WTC11 (cell line): ENCODE measurements around the gene PUS1.

Source experiments
- ELF4 ChIP-seq: sonication (generic); formaldehyde crosslinking; IDR thresholded peaks from 2 replicates; pipeline ENCODE4 v1.8.1; 2022; ENCODE audit warnings: low read depth, mild to moderate bottlenecking, moderate library complexity, missing genetic modification reagents
- NFYB ChIP-seq: sonication (generic); formaldehyde crosslinking; conservative IDR thresholded peaks from 2 replicates; pipeline ENCODE4 v1.8.0; 2022; ENCODE audit warnings: low read depth, missing genetic modification reagents
- NR2C2 ChIP-seq: sonication (generic); formaldehyde crosslinking; IDR thresholded peaks from 2 replicates; pipeline ENCODE4 v1.8.0; 2022; ENCODE audit warnings: mild to moderate bottlenecking, missing genetic modification reagents
- ZNF232 ChIP-seq: sonication (generic); formaldehyde crosslinking; IDR thresholded peaks from 2 replicates; pipeline ENCODE4 v1.8.0; 2022; ENCODE audit warnings: mild to moderate bottlenecking, missing genetic modification reagents
- TF ChIP-seq, protein P1 (sequence below): fragments of 200-600 bp; IDR thresholded peaks from 2 replicates; pipeline ENCODE4 v1.8.0; 2022; ENCODE audit warnings: antibody characterized with exemption
- TF ChIP-seq, protein P2 (sequence below): sonication (generic); formaldehyde crosslinking; IDR thresholded peaks from 2 replicates; pipeline ENCODE4 v1.8.1; 2023; ENCODE audit warnings: mild to moderate bottlenecking, missing genetic modification reagents, moderate library complexity

DNA sequence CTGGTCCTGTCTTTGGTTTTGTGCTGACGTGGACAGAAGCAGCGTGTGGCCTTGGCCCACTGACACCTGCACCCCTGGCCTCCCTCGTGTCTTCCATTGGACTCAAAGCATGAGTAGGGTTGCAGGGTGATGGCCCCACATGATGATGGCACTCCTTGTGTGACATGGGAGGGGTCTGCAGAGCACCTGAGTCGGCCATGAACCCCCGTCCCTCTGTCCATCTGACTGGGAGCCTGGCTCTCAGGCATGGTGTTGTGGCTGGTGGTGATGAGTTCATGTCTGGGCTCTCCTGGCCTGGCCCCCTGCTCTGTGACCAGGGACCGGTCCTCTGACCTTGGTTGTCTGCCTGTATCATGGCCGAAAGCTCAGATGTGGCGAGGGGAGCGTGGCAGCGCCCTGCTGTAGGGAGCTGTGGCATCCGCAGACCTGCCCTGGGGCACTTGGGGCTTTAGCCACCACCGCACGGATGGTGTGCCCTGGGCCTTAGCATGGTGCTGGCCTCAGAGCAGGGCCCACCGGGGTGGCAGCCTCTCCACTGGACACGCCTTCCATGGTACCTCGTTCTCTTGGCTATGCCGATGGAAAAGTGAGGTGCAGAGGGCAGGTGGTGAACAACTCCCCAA lies 17.9 kb upstream of the PUS1 start:
- TF ChIP-seq NFYB (CRISPR knock-in tag) (no peak), ZNF232 (CRISPR knock-in tag) (no peak), ELF4 (CRISPR knock-in tag) (no peak), NR2C2 (no peak)
- TF ChIP-seq, protein P1, sequence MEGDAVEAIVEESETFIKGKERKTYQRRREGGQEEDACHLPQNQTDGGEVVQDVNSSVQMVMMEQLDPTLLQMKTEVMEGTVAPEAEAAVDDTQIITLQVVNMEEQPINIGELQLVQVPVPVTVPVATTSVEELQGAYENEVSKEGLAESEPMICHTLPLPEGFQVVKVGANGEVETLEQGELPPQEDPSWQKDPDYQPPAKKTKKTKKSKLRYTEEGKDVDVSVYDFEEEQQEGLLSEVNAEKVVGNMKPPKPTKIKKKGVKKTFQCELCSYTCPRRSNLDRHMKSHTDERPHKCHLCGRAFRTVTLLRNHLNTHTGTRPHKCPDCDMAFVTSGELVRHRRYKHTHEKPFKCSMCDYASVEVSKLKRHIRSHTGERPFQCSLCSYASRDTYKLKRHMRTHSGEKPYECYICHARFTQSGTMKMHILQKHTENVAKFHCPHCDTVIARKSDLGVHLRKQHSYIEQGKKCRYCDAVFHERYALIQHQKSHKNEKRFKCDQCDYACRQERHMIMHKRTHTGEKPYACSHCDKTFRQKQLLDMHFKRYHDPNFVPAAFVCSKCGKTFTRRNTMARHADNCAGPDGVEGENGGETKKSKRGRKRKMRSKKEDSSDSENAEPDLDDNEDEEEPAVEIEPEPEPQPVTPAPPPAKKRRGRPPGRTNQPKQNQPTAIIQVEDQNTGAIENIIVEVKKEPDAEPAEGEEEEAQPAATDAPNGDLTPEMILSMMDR, result no peak
- TF ChIP-seq, protein P2, sequence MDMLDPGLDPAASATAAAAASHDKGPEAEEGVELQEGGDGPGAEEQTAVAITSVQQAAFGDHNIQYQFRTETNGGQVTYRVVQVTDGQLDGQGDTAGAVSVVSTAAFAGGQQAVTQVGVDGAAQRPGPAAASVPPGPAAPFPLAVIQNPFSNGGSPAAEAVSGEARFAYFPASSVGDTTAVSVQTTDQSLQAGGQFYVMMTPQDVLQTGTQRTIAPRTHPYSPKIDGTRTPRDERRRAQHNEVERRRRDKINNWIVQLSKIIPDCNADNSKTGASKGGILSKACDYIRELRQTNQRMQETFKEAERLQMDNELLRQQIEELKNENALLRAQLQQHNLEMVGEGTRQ (CRISPR knock-in tag), result no peak
